SH-SY5Y (cell line): ENCODE results near the gene CRYL1.

Experiments used
- GATA2 ChIP-seq: IDR thresholded peaks from 2 replicates; pipeline ENCODE4 v1.6.1; 2011; ENCODE audit warnings: mild to moderate bottlenecking, low read depth, low read length
- GATA3 ChIP-seq: IDR thresholded peaks from 2 replicates; pipeline ENCODE4 v1.6.1; 2011; ENCODE audit warnings: low read depth, mild to moderate bottlenecking, low read length, moderate library complexity

DNA sequence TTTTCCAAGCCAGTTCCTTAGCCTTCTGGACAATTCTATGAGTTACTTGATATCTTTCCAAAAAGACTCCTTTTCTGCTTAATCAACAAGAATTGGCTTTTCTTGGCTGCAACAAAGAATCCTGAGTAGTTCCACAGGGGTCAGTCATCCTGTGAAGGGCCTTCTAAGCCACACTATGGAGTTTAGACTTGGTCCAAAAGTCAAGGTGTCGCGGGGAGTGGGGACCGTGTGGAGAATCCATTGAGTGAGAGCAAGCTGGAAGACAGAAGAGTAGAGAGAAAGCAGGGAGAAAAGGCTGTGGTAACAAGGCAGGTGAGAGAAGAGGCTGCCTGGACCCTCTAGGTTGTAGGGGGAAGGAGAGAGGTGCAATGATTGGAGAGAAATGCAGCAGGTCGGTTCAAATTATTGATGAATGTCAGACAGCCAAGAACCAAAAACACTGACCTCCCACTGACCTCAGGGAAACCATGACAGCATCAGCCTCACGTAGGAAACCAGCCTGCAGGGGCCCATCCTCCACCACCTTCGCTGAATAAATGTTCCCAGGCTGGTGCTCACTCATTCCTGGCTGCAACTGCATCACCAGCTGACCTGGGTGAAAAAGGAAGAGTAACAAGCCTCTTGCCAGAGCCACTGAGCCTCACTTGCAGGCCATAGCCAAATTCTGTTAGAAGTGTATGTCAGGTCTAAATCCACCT, 34.2 kb upstream of the CRYL1 start:
- TF ChIP-seq GATA3 (no peak), GATA2 (no peak)
